ENCODE measurements around the gene MEGF11.

Gene MEGF11

GRCh38 chr15:66232267-66232625 is 21.3 kb downstream of the MEGF11 start:
- DNase-seq (ENCODE audit: low read depth) = no peak
- no peak for TF ChIP-seq CTCF (IDR thresholded peaks at IDR 0.05; ENCODE audit: low read depth, low read length, missing control alignments)
- no peak overlapping the region for H3K4me3 ChIP-seq (ENCODE audit: low read depth, low read length)

- TF ChIP-seq CTCF (IDR thresholded peaks at IDR 0.05; ENCODE audit: low read depth, low read length, missing control alignments) = no peak
- DNase-seq (ENCODE audit: low read depth) = no peak
- H3K4me3 ChIP-seq (ENCODE audit: low read depth, low read length) = no peak overlapping the region
These were observed 21.9 kb downstream of the MEGF11 start for GRCh38 chr15:66231394-66232266.

GRCh38 chr15:66229790-66230465 is 23.6 kb downstream of the MEGF11 start:
- TF ChIP-seq CTCF (IDR thresholded peaks at IDR 0.05; ENCODE audit: low read depth, low read length, missing control alignments) = no peak
- no peak for DNase-seq (ENCODE audit: low read depth)
- H3K4me3 ChIP-seq (ENCODE audit: low read depth, low read length) = no peak overlapping the region

GRCh38 chr15:66228807-66229735 is 24.5 kb downstream of the MEGF11 start:
- TF ChIP-seq CTCF (IDR thresholded peaks at IDR 0.05; ENCODE audit: low read depth, low read length, missing control alignments) = no peak
- H3K4me3 ChIP-seq (ENCODE audit: low read depth, low read length) = no peak overlapping the region
- DNase-seq (ENCODE audit: low read depth) = no peak

- H3K4me3 ChIP-seq (ENCODE audit: low read depth, low read length) = no peak overlapping the region
- no peak for TF ChIP-seq CTCF (IDR thresholded peaks at IDR 0.05; ENCODE audit: low read depth, low read length, missing control alignments)
- no peak for DNase-seq (ENCODE audit: low read depth)
These were observed 26.8 kb downstream of the MEGF11 start for GRCh38 chr15:66226736-66227135.

GRCh38 chr15:66225656-66226274 is 27.8 kb downstream of the MEGF11 start:
- H3K4me3 ChIP-seq (ENCODE audit: low read depth, low read length) = no peak overlapping the region
- TF ChIP-seq CTCF (IDR thresholded peaks at IDR 0.05; ENCODE audit: low read depth, low read length, missing control alignments) = no peak
- DNase-seq (ENCODE audit: low read depth) = no peak
